Upper lobe of left lung (tissue), 6 donors: Measurements from ENCODE around the gene PPP1R3D. TPM values are rescaled to one million over a fixed set of nuclear protein-coding genes. Genes with fewer than 3 reads are reported as not detected.

Experiments used
- ATAC-seq, 2 donors: fragments of 200-7000 bp; cut with Tn5 transposase; one replicate each; pipeline ENCODE4 v1.9.1; 2022; ENCODE audit warnings: mild to moderate bottlenecking in 2 of 2, moderate library complexity in 2 of 2; ENCODE audit not compliant: low FRiP score in 2 of 2
- DNase-seq, 2 donors: peaks; one replicate each; pipeline ENCODE4 v3.0.0-alpha.2; 2019 to 2020
- H3K27ac ChIP-seq, 4 donors: fragments of 200-600 bp; sonication (generic); one replicate each; pipeline ENCODE4 v1.5.1; 2016 to 2019
- H3K27me3 ChIP-seq, 4 donors: fragments of 200-600 bp; sonication (generic); one replicate each; pipeline ENCODE4 v1.5.1; 2017 to 2019
- H3K36me3 ChIP-seq, 4 donors: fragments of 200-600 bp; sonication (generic); one replicate each; pipeline ENCODE4 v1.5.1; 2016 to 2019
- H3K4me1 ChIP-seq, 4 donors: fragments of 200-600 bp; sonication (generic); one replicate each; pipeline ENCODE4 v1.5.1; 2018 to 2019
- H3K4me3 ChIP-seq, 4 donors: fragments of 200-600 bp; sonication (generic); one replicate each; pipeline ENCODE4 v1.5.1; 2017 to 2019; ENCODE audit warnings: mild to moderate bottlenecking in 2 of 4, moderate library complexity in 1 of 4
- H3K9me3 ChIP-seq, 4 donors: fragments of 200-600 bp; sonication (generic); one replicate each; pipeline ENCODE4 v1.5.1; 2018 to 2019
- CTCF ChIP-seq, 6 experiments: fragments of 450-650 bp in 4 of 6; fragments of 200-600 bp in 2 of 6; sonication (generic) in 2 of 6; IDR thresholded peaks; one replicate each; pipeline ENCODE4 v1.5.1; 2016 to 2019; ENCODE audit warnings: antibody characterized with exemption in 6 of 6
- EP300 ChIP-seq, 4 donors: sonication (generic); formaldehyde crosslinking; IDR thresholded peaks; one replicate each; pipeline ENCODE4 v1.5.1; 2017; ENCODE audit warnings: antibody characterized with exemption in 4 of 4, control low read depth in 2 of 4
- POLR2A ChIP-seq, 4 donors: fragments of 450-650 bp; IDR thresholded peaks; one replicate each; pipeline ENCODE4 v1.5.1; 2016 to 2017; ENCODE audit warnings: antibody characterized with exemption in 4 of 4, mild to moderate bottlenecking in 2 of 4
- POLR2AphosphoS5 ChIP-seq, 2 donors: sonication (generic); formaldehyde crosslinking; IDR thresholded peaks; one replicate each; pipeline ENCODE4 v1.5.1; 2017; ENCODE audit warnings: antibody characterized with exemption in 2 of 2
- whole genome bisulfite sequencing, 2 donors: methylation state at CpG; one replicate each; pipeline ENCODE4 v1.1.5; 2017 to 2018; 5-methylcytosine and 5-hydroxymethylcytosine counted together
- total RNA-seq, 6 donors: library from RNA; depleted of rRNA in 4 of 6; stranded (reverse); fragments of >200 nt in 4 of 6; gene quantifications; one replicate each; pipeline versions ENCODE4 v1.1.0 to v1.2.1, GENCODE V29; 2016 to 2021
- donor health status: DM: no; HTN: no; CAD: no; lungs with moderate emphysema.
- donor health status: DM: no; HTN: yes; CAD: no; lungs with severe emphysema.

The PPP1R3D gene
- total RNA-seq, 6 donors from 2014 or later, result 6.3 to 12.6 (median 10.4) TPM

- no peak overlapping the region for H3K4me3 ChIP-seq
- no peak overlapping the region for H3K27ac ChIP-seq
- no peaks in the 10 kb centered on the region for H3K4me1 ChIP-seq
- 75 to 83% methylated on average over 1 of the region's 1 CpG for WGBS, 2 donors
- no peaks in the 10 kb centered on the region for H3K9me3 ChIP-seq
- TF ChIP-seq CTCF (IDR thresholded peaks at IDR 0.05), result no peak
- no peak for TF ChIP-seq POLR2AphosphoS5 (IDR thresholded peaks at IDR 0.05)
- TF ChIP-seq POLR2A (IDR thresholded peaks at IDR 0.05), result no peak
- no peak for TF ChIP-seq EP300 (IDR thresholded peaks at IDR 0.05)
- H3K36me3 ChIP-seq, result no peaks in the 10 kb centered on the region
- no peaks in the 10 kb centered on the region for H3K27me3 ChIP-seq
- ATAC-seq (no peak), DNase-seq (no peak)
These were observed 16.6 kb downstream of the PPP1R3D start for GRCh38 chr20:59923514-59923913.

- Histone ChIP-seq H3K9me3 (no peaks in the 10 kb centered on the region), H3K27ac (no peak overlapping the region), H3K4me1 (no peaks in the 10 kb centered on the region), H3K27me3 (no peaks in the 10 kb centered on the region), H3K36me3 (no peaks in the 10 kb centered on the region), H3K4me3 (no peak overlapping the region)
- no peak for ATAC-seq
- TF ChIP-seq CTCF (IDR thresholded peaks at IDR 0.05), result no peak
- TF ChIP-seq EP300 (IDR thresholded peaks at IDR 0.05), result no peak
- no peak for TF ChIP-seq POLR2AphosphoS5 (IDR thresholded peaks at IDR 0.05)
- no peak for DNase-seq
These were observed 19.2 kb downstream of the PPP1R3D start for GRCh38 chr20:59920944-59921343.

GRCh38 chr20:59912609-59913008 is 27.5 kb downstream of the PPP1R3D start:
- DNase-seq (no peak), ATAC-seq (no peak)
- H3K27me3 ChIP-seq, result no peaks in the 10 kb centered on the region
- H3K4me1 ChIP-seq, result no peaks in the 10 kb centered on the region
- no peaks in the 10 kb centered on the region for H3K36me3 ChIP-seq
- no peaks in the 10 kb centered on the region for H3K9me3 ChIP-seq
- no peak overlapping the region for H3K4me3 ChIP-seq
- TF ChIP-seq POLR2A (IDR thresholded peaks at IDR 0.05) (no peak), CTCF (IDR thresholded peaks at IDR 0.05) (no peak), POLR2AphosphoS5 (IDR thresholded peaks at IDR 0.05) (no peak), EP300 (IDR thresholded peaks at IDR 0.05) (no peak)
- no peak overlapping the region for H3K27ac ChIP-seq
- WGBS, 2 donors, result 74 to 75% methylated on average over 4 of the region's 4 CpGs

GRCh38 chr20:59911041-59911440 is 29.1 kb downstream of the PPP1R3D start:
- Histone ChIP-seq H3K27me3 (no peaks in the 10 kb centered on the region), H3K4me1 (no peaks in the 10 kb centered on the region), H3K4me3 (no peak overlapping the region), H3K9me3 (no peaks in the 10 kb centered on the region), H3K36me3 (no peaks in the 10 kb centered on the region), H3K27ac (no peak overlapping the region)
- DNase-seq, result no peak
- TF ChIP-seq EP300 (IDR thresholded peaks at IDR 0.05) (no peak), POLR2A (IDR thresholded peaks at IDR 0.05) (no peak), POLR2AphosphoS5 (IDR thresholded peaks at IDR 0.05) (no peak), CTCF (IDR thresholded peaks at IDR 0.05) (no peak)
- WGBS, 2 donors, result 85 to 89% methylated on average over 2 of the region's 2 CpGs
- no peak for ATAC-seq

- Histone ChIP-seq H3K36me3 (no peaks in the 10 kb centered on the region), H3K4me1 (no peaks in the 10 kb centered on the region), H3K27ac (no peak overlapping the region), H3K9me3 (no peaks in the 10 kb centered on the region), H3K4me3 (no peak overlapping the region), H3K27me3 (no peaks in the 10 kb centered on the region)
- ATAC-seq (no peak), DNase-seq (no peak)
- TF ChIP-seq CTCF (IDR thresholded peaks at IDR 0.05) (no peak), POLR2A (IDR thresholded peaks at IDR 0.05) (no peak), POLR2AphosphoS5 (IDR thresholded peaks at IDR 0.05) (no peak)
- WGBS, 2 donors, result 91 to 92% methylated on average over 5 of the region's 5 CpGs
These were observed 31.2 kb downstream of the PPP1R3D start for GRCh38 chr20:59908855-59909254.
